GM19468 (cell line): ENCODE measurements around the gene TCF4.

Experiments
- ATAC-seq: cut with Tn5 transposase; IDR thresholded peaks from one replicate; pipeline ENCODE4 v1.9.1; 2021; ENCODE audit warnings: mild to moderate bottlenecking, moderate library complexity, moderate number of reproducible peaks; ENCODE audit not compliant: unreplicated experiment; ENCODE audit errors: extremely low read depth

Gene TCF4

DNA sequence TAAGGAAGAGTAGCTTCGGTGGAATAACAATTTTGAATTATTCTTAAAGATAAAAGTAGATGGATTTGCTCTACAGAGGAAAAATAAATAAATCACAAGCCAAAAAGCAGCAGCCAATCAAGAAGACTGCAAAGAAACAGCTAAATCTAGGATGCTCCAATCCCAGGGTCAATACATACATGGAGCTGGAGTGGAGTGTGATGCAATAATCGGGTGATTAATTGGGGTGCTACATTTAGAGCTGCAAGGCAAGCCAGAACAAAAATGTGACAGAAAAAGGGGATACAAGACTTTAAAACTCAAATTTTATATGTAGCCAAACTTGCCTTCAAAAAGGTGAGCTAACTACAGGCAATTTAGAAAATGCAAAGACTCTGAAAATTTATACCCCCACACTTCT, 215.8 kb downstream of the TCF4 start:
- no peak for ATAC-seq

DNA sequence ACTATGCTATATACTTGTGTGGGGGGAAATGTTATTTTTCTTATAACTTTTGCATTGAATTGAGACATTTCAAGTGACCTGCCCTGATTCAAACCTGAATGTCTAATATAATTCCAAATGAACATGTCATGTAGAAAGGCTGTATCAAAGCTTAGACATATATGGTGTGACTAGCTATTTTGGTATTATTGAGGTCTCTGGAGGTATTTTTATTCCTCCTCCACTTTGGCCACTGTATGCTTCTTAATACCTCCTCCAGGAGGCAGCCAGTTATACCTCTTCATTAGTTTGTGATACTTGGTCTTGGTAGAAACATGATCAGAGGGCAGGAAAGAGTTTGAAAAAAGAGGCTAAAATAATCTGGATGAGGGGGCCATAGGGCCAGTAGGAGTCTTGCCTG, 217.1 kb downstream of the TCF4 start:
- ATAC-seq = no peak

DNA sequence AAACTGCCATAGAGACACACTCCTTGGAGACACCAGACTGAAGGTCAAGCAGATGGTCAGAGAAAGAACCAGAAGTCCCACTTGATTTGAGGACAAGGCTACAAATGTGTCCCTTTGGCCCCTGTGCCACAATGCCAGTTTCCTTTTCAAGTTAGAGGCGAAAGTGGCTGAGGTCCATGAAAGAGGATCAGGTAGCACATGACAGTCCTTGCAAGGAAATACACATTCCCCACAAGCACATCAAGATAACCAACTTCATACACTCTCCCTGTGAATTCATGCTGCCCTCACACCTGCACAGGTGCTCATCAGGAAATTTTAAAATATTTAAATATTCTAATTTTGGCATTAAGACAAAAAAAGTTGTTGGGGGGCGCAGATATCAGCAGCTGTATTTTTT, 218.6 kb downstream of the TCF4 start:
- ATAC-seq = no peak

DNA sequence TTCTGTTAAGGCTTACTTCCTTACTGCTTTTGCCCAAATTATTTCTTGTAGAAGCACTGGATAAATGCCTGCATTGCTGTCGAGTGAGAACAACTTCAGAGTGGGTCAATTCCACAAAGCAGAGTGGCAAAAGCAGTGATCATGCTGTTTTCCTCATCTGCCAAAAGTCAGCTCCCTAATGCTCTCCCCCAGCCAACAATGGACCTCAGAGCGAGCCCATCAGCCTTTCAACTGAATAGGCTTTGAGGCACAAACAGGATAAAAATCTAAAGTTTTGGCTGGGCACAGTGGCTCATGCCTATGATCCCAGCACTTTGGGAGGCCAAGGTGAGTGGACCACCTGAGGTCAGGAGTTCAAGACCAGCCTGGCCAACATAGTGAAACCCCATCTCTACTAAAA, 222.7 kb downstream of the TCF4 start:
- ATAC-seq = no peak

DNA sequence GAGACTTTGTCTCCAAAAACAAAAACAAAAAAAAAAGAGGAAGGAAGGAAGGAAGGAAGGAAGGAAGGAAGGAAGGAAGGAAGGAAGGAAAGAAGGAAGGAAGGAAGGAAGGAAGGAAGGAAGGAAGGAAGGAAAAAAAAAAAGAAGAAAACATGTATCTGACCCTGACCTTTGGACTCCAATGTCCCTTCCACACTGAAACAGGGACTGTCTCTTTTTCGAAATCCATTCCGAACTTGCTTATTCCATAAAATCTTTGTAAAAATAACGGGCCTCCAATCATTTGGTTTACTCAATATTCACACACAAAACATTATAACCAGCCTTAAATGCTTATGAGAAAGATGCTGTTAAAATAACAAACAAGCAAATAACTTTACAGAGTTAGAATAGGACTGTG, 225.7 kb downstream of the TCF4 start:
- no peak for ATAC-seq

DNA sequence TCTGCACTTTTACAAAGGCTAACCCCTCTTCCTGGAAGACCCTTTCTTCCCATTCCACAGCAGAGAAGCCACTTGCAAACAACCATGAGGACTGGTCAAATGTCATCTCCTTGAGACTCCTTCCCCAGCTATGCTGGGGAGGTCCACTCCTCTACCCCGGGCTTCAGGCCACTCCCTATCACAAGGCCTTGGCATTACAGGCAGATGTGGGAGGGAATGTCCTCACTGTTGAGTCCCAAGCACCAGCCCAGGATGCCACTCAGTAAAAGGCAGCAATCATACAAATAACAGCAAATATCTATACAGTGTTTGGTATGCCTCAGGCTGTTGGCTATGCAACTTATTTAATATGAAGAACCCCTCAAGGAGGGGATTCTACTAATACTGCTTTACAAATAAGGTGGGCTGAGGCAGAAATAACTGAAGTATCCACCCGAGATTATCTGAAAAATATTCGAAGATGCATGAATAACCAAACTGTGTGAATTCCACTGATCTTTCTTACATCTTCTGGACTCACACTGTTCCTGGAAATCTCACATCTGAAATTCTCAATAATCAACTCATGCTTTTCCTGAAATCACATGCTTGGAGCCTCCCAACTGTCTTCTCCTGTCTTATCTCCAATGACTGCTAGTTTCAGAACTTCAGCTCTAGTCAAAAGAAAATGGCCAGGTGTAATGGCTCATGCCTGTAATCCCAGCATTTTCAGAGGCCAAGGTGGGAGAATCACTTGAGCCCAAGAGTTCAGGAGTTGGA, 226.3 kb downstream of the TCF4 start:
- no peak for ATAC-seq

DNA sequence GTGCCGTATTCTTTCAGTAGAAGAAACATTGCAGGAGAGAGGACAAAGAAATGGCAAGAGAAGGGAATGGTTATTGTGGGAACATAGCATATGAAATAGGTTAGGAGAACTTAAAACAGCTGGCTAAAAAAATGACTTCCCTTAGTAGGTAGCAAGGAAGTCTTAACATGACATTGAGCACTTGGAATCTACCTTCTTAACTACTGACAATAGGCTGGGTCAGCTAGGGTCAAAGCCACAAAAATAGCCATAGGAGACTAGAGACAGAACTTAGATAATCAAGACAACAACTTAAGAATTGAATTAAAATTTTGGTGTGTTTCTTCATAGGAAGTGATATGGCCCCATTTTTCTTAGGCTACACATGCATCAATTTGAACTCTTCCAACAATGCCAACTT, 227.9 kb downstream of the TCF4 start:
- no peak for ATAC-seq

DNA sequence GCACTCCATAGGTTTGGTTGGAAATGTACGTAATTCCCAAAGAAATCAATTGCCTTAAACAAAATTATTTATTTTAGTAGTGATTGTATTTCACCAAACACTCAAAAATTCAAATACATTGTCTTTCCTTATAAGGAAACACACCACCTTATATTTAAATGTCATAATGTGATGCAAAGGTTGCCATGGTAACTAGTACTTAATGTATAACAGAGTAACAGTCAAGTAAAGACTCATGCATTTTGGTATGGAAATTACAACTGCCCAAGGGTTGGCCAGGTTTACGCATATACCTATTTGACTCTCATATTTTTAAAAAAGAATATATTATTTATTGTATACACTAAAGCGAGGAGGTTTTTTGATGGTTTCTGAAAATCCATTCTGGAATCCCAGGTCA, 231.2 kb downstream of the TCF4 start:
- ATAC-seq = no peak

DNA sequence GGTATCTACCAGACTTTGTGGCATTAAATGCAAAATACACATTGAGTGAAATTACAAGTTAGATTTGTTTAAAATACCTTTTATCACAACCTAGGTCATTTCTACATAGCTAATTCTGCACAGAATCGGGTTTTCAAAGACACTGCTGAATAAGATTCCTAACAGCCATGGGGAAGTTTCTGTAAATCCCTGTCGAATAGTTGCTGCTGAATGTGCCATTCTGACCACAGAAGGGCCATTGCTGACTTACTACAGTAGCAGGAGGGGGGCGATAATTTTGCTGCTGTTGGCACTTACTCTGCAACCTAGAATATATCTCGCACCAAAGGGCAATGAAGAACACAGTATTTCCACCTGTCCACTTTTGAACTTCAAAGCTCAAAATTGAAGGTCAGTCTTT, 232.8 kb downstream of the TCF4 start:
- no peak for ATAC-seq

DNA sequence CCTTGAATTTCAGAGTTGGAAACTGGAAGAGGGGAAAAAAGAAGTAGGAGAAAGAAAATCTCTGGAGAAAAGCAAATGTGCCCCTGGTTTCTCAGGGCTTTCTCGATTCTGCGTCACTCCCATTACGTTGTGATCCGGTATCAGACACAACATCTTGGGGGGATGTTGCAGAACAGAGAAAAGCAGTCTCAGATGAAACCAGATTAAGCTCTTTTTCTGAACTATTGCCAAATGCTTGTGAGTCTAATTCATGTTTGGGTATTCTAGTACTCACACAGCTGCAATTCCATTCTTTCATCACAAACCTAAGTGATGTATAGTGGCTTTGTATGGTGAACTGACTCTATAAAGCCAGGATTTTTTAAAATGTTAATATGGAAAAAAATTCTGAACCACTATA, 233.2 kb downstream of the TCF4 start:
- ATAC-seq = no peak

DNA sequence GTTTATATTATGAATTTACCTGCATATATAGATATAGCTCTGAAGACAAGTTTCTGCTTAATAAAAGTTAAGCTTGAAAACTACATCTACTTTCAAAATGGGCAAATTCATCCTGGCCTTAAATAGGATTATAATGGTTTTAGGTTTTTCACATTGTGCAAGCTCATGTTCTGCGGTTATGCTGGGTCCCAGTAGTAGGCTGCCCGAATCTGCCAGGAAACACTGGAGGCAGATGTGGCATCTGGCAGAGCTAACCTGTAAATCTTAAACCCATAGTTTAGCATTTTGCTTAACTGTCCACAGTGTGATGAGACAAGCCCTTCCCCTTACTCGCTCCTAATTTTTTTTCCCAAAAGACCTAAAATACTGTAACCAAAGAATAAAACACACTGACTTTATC, 234.2 kb downstream of the TCF4 start:
- no peak for ATAC-seq

DNA sequence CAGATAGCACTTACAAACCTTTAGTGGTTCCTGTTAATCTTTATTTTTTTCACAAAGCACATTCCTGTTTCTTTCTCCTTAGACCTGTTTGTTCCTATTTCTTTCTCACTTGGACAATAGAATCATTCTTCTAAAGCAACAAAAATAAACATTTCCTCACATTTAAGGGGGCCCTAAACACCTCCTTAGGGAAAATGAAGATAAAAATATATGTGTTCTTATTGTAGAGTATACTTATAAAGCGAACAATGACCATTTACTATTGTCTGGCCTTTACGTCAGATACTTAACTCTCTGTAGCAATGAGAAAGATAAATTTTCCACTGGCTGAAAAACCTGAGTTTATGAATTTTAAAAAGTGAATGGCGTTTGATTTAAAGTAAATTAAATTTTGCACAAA, 234.6 kb downstream of the TCF4 start:
- no peak for ATAC-seq

DNA sequence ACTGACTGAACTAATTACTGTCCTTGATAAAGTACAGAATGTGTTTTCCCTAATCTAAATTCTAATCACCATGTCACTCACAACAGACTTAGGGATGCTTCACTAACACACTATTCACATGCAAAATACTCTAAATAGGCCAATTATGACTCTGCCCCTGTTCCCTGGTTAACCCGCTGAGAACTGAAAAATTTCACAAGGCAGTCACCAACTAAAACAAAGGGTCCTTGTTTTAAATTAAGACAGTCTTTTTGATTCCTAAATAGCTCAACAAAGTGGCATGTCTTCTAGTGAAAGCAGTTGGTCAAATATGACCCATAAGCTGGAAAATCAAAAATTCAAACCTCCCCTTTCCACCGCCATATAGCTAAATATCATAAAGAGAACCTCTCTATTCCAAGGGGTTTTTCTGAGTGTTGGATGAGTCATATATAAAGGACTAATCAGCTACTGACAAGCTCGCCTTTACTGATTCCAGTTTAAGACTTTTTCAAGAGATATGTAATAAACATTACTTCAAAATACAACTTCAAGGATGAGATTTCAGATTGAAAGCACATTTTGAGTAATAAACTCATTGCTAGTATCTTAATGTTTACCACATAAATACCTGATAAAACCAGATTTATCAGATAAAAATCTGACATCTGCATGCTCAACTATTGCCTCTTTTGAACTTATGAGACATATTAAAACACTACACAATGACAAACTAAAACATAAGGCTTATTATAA, 235.8 kb downstream of the TCF4 start:
- ATAC-seq = no peak

DNA sequence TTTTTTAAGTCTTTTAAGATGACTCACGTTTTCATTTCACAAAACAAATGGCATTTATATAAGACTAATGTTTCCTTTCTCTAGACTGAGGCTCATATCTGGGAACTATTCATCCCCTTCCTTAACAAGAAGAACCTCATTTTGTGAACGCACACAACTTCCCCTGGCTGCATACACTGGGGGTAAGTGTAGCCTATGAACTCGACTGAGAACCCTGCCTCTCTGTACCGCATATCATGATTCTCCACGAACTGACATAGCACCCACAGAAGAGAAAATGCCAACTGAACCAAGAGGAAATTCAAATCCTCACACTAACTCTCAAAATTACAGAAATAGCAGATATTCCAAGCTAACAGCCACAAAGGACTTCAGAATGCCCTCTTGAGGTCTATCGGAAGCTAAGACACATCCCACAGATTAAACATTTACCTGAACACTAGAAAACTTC, 236.7 kb downstream of the TCF4 start:
- no peak for ATAC-seq

DNA sequence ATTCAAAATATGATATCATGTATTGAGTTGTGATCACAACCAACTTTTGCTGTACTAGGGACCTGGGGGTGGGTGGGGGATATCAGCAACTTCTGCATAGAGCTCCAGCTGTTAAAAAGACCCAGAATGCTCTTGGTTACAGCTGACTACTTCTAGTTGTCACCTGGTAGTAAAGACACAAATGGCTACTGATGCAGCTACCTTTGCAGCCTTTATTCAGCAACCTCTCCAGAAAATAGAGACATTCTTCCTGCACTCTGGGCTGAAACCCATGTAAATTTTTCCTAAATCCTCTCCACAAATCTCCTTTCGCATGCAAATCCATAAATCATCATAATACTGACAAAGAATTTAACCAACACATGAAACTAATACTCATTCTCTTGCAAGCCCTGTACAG, 238.3 kb downstream of the TCF4 start:
- ATAC-seq = no peak

DNA sequence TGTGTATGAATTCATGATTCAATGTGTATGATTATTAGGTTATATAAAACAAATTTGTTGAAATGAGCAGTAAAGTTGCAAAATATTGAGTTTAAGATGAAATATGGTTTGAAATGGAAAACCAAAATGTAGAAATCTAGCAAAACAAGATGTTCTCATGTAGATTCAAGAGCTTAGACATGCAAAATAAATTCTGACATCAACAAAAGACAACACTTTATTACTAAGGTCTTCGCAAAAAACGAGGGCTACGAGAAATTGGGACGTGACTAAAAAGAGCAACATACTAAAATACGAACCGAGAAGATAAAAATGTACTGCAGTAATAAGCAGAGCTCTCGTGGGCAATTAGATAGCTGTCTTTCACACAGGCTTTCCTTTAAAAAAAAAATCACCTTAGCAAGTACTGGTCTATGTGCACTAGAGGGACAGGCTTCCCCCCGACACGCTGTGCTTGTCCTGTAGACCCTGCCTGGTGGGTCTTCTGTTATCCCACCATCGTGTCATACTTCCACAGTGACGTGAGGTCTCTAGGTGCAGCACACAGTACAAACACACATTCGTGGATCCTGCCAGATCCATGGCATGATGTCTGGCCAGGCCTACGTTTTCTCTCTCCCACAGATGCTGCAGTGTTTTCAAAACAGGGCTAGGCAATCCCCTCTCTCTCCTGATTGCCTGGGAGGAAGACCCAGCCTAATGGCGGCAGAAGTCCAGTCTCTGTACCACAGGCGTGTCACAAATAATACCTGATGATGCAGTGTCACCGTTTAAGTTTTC, 240.8 kb downstream of the TCF4 start:
- no peak for ATAC-seq

DNA sequence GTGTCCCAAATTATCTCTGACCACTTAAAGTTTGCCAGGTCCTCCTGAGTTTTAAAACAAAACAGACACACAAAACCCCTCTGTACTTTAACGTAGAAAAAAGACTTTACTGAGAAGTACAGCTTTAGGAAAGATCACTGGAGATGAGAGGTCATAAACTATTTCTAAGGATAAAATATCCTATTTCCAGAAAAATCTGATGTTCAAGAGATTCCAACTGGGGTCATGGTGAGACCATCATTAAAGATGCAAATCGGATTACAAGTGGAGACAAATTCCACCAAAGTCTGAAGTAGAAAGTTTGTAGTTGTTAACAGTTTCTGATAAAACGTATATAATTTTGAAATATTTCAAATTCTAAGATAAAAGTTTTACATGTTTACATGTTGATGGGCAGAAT, 241.6 kb downstream of the TCF4 start:
- no peak for ATAC-seq

DNA sequence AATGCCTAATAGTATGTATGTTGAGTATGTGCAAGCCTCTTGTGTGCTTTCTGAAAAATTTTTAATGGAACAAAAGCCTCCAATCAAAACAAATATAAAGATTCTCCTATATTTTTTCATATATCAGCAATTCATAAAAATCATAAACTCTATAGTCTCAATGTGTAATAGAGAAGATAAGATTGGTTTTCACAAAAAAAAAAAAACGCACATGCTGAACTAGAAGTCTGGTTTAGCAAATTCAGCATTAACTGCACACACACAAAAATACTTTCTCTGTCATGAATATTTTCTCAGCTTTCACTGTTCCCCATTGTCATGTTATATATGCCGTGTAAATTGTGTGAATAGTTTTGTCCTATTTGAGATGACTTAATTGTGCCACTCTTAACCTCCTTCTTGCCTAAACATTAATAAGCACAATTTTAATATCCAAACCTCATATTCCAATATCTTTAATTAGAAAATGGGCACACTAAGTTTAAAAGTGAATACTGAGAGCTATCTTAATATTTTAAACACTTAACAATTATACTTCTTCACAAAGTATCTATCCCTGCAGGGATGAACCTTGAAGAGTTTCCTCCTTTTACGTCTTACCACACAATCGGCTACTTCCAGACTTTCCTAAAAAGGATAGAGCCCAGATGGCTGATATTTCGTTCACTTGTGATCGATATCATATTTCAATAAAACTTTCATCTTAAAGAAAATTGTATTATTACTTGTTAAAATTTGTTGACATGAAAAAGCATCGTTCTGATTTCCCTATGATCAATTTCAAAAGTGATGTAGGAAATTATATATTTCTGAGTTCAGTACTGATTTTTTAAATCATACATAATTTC, 242.7 kb downstream of the TCF4 start:
- no peak for ATAC-seq

DNA sequence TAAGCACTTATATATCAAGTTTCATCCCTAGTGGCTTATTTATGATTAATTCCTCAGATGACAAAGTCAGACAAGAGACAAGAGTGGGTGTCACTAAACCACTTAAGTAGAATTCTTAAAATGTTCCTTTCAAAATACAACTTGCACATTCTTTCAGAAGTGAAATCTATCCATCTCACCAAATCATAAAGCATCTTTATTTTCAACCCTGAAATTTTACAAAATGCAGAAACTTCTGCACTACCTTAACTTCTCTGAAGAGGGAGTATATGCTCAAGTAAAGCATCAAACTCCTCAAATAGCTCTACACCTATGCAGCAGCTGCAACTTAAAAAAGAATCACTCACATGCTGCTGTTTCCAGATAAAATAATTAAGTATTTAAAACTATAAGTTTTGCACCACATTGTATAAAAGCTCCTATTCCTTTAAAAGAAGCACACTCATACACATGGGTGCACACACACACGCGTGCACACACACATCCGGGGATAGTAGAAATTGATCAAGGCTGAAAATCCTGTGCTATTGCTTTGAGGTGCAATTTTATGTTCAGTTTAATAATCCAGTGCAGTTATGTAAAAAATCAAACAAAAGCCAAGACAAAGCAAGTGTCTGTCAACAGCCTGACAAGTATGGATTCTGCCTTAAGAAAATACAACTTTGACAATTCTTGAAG, 244.5 kb downstream of the TCF4 start:
- no peak for ATAC-seq

DNA sequence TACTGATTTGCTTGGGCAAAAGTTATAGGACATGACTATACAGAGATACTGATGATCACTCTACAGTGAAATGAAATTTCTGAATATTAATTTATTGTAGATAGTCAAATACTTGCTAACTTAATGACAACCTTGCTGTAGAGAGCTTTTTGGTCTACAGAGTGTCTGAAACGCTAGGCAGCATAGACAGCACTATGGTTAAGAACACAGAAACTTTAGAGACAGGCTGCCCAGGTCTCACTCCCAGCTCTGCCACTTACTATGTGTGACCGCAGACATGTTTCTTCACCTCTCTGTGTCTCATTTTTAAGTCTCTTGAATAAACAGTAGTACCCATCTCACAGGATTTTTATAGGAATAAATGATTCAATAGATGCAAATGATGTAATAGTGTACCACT, 247.0 kb downstream of the TCF4 start:
- ATAC-seq = no peak
